ENCODE results near the gene CEBPE.

- no peak for TF ChIP-seq CTCF (conservative IDR thresholded peaks at IDR 0.05)
- TF ChIP-seq EZH2 (IDR thresholded peaks at IDR 0.05; ENCODE audit: low read depth): no peak
Observed at GRCh38 chr14:23110579-23111365, 8.3 kb downstream of the CEBPE start.
